Naive thymus-derived CD8-positive, alpha-beta T cell (primary cell): ENCODE results near the gene PAPPA. TPM values are rescaled to one million over a fixed set of nuclear protein-coding genes. Genes with fewer than 3 reads are reported as not detected.

Source experiments
- ATAC-seq, 2 donors: fragments of 150-1000 bp; cut with Tn5 transposase in 1 of 2; sonication (Bioruptor Pico), chemical (Tn5 transposase) in 1 of 2; 1 replicate in 1 of 2; 2 replicates in 1 of 2; pipeline ENCODE4 v1.10.0; 2021; ENCODE audit warnings: mild to moderate bottlenecking in 2 of 2, moderate library complexity in 2 of 2
- POLR2A ChIA-PET: fragments of 350-600 bp; sonication (Branson Sonifier 250); formaldehyde crosslinking; loops from one replicate; lab custom pipeline; 2021; ENCODE audit warnings: antibody characterized with exemption; lab: Charles Lee
- DNase-seq, 10 donors: peaks; one replicate each; pipeline versions ENCODE4 v3.0.0 to v3.0.0-alpha.2; 2020 to 2022
- H3K27ac Mint-ChIP-seq, 10 donors: one replicate each; pipeline ENCODE4 v1.8.0; 2020 to 2022; ENCODE audit warnings: mild to moderate bottlenecking in 10 of 10, mixed read lengths in 10 of 10, moderate library complexity in 4 of 10, inconsistent platforms in 1 of 10
- H3K27me3 Mint-ChIP-seq, 5 donors: one replicate each; pipeline ENCODE4 v1.8.0; 2021 to 2022; ENCODE audit warnings: mixed read lengths in 5 of 5
- H3K36me3 Mint-ChIP-seq, 3 donors: one replicate each; pipeline ENCODE4 v1.8.0; 2020 to 2022; ENCODE audit warnings: mixed read lengths in 3 of 3, mild to moderate bottlenecking in 2 of 3, inconsistent platforms in 1 of 3
- H3K4me1 Mint-ChIP-seq, 4 donors: one replicate each; pipeline ENCODE4 v1.8.0; 2021 to 2022; ENCODE audit warnings: mixed read lengths in 4 of 4
- H3K4me3 Mint-ChIP-seq, 10 donors: one replicate each; pipeline ENCODE4 v1.8.0; 2020 to 2022; ENCODE audit warnings: mild to moderate bottlenecking in 10 of 10, mixed read lengths in 10 of 10, moderate library complexity in 6 of 10, inconsistent platforms in 1 of 10
- H3K9me3 Mint-ChIP-seq, 9 donors: one replicate each; pipeline ENCODE4 v1.8.0; 2020 to 2022; ENCODE audit warnings: mixed read lengths in 9 of 9, mild to moderate bottlenecking in 3 of 9, inconsistent platforms in 1 of 9, moderate library complexity in 1 of 9
- polyA plus RNA-seq, 3 donors: library from polyadenylated mRNA; unstranded; fragments of 300-500 nt; fragmentation: Illumina TruSeq; gene quantifications; one replicate each; pipeline ENCODE4 v1.2.3, GENCODE V29; 2021
- total RNA-seq, 8 experiments: library from RNA in 2 of 8; stranded (reverse) in 2 of 8; gene quantifications; one replicate each; pipeline ENCODE4 v1.2.3 and lab custom pipeline; 2021 to 2026

The PAPPA gene
- total and polyA plus RNA-seq, 5 experiments from 2014 or later = 0.09 TPM; not detected in 4

DNA sequence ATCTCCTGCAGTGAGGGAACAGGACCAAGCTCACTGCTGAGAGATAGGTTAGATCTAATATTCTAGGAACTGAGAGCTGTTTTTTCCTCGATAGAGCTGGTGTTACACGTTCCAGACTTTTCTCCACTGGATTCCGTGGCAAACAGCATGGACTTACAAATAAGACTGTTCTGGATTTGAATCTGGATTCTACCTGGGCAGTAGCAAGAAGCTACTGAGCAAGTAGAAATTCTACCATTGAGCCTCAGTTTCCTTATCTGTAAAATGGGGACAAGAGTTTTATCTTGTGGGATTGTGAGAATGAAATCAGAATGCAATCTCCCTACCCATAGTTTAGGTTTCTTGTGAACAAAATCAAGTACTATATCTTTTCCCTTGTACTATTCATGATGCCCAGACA lies 294.8 kb downstream of the PAPPA start:
- POLR2A ChIA-PET = no interaction called here
- Mint-ChIP-seq H3K36me3 (peaks cover 0 to 21% (median 0%) of the 10 kb centered on the region in 3 donors), H3K4me3 (no peak overlapping the region)

DNA sequence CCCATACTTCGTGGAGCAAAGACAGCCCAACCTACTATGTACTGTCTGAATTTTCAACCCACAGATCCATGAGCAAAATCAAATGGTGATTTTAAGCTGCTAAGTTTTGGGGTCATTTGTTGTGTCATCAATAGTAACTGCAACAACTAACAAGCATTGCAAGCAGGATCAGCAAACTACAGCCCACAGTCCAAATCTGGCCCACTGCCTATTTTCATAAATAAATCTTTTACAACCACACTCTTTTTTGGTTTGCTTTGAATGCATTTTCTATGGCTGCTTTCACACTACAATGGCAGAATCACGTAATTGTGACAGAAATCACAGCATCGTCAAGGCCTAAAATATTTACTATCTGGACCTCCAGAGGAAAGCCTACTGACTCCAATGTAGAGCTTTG lies 296.4 kb downstream of the PAPPA start:
- Mint-ChIP-seq H3K4me1 (no peaks in the 10 kb centered on the region), H3K27ac (no peak overlapping the region), H3K27me3 (no peaks in the 10 kb centered on the region), H3K9me3 (peaks cover 0 to 4% (median 0%) of the 10 kb centered on the region in 9 donors), H3K36me3 (peaks cover 0 to 28% (median 0%) of the 10 kb centered on the region in 3 donors), H3K4me3 (no peak overlapping the region)
- no peak for ATAC-seq
- no peak for DNase-seq
- POLR2A ChIA-PET = no interaction called here

More for the DNA sequence above, 294.8 kb downstream of the PAPPA start:
- Mint-ChIP-seq H3K27me3 (no peaks in the 10 kb centered on the region), H3K9me3 (no peaks in the 10 kb centered on the region), H3K27ac (no peak overlapping the region), H3K4me1 (no peaks in the 10 kb centered on the region)
- ATAC-seq = no peak
- DNase-seq = no peak

DNA sequence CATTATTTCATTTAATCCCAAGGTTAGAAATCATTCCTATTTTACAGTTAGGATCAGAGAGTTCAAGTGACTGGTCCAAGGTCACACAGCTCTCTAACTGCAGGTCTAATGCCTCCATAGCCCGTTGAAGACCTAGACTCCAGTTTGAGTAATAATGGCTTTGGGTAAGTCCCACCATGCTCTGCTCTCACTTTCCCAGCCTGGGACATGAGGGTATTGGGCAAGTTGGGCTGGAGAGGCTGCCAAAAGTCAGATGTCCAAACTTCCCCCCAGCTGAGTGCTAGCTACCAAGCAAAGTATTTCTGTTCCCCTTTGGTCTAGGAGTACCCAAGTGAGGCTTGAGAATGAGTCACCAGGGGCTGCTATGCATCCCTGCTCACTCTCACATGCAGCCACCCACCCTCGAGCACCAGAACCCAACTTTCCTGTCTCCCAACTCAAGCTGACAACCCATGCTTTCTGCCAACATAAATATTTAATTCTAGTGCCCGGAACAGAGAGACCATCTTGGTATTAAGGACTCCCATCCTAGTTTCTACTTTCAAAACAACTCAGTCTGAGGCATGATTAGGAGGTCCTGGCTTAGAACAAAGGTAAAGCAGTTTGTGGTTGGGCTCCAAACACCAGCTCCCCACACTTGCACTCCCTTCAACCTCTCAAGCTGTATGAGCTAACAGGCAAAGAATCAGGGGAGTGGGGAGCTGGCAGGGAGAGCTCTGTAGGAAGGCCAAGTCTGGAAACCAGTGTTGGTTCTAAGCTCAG lies 297.0 kb downstream of the PAPPA start:
- DNase-seq = no peak
- H3K27me3 Mint-ChIP-seq = no peaks in the 10 kb centered on the region
- no peak for ATAC-seq
- H3K9me3 Mint-ChIP-seq = peaks cover 0 to 5% (median 0%) of the 10 kb centered on the region in 9 donors
- POLR2A ChIA-PET = no interaction called here
- peaks cover 0 to 24% (median 0%) of the 10 kb centered on the region in 3 donors for H3K36me3 Mint-ChIP-seq
- H3K4me1 Mint-ChIP-seq = no peaks in the 10 kb centered on the region
- no peak overlapping the region for H3K27ac Mint-ChIP-seq
- no peak overlapping the region for H3K4me3 Mint-ChIP-seq

DNA sequence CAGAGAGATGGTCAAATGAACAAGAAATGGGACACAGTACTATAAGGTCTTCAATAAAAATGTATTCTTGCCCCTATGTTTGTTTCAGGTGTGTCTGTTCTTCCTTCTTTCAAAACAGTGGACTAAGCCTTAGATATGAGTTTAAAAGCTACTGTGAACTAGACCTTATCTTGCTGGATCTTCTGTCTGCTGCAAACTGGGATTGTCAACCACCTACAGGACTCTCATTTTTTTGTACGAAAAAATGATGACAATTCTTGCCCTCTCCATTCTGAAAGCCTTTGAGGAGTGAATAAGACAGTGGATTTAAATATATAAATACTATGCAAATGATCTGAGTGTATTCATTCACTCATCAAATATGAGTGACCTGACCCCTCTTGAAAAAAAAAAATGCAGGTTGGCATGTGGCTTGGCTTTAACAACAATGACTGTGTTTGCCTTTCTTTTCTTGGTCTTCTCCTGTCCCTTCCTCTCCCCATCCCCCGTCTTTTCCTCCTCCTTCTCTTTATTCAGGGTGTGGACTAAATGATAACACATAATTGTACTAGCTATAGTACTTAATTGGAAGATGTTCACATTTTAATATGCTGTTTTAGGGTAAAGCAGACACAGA lies 298.0 kb downstream of the PAPPA start:
- Mint-ChIP-seq H3K27ac (no peak overlapping the region), H3K27me3 (no peaks in the 10 kb centered on the region), H3K4me1 (no peaks in the 10 kb centered on the region), H3K9me3 (peaks cover under 1 to 16% (median 8%) of the 10 kb centered on the region in 9 donors), H3K36me3 (peaks cover 0 to 25% (median 8%) of the 10 kb centered on the region in 3 donors), H3K4me3 (no peak overlapping the region)
- POLR2A ChIA-PET = no interaction called here
- DNase-seq (no peak), ATAC-seq (no peak)
